GM12878 (cell line): ENCODE results near the gene DENND10. TPM values are rescaled to one million over a fixed set of nuclear protein-coding genes. Genes with fewer than 3 reads are reported as not detected.
A peak's percentile ranks its signal among the peaks of the same experiment; 100 is the strongest.

Source experiments
- ASH2L ChIP-seq: fragments of 300-600, 200-600 bp; sonication (generic); IDR thresholded peaks from 2 replicates; pipeline ENCODE4 v1.6.1; 2017; ENCODE audit warnings: low read depth, mild to moderate bottlenecking, borderline replicate concordance
- CHD1 ChIP-seq: IDR thresholded peaks from 2 replicates; pipeline ENCODE4 v1.6.1; 2012; ENCODE audit warnings: low read depth, low read length, improper control_type of control experiment
- ELK1 ChIP-seq: IDR thresholded peaks from 2 replicates; pipeline ENCODE4 v1.6.1; 2012; ENCODE audit warnings: low read depth, low read length, improper control_type of control experiment
- ESRRA ChIP-seq: IDR thresholded peaks from 2 replicates; pipeline ENCODE4 v1.6.1; 2012; ENCODE audit warnings: mild to moderate bottlenecking, low read length, improper control_type of control experiment
- FOXM1 ChIP-seq: IDR thresholded peaks from 2 replicates; pipeline ENCODE4 v1.6.1; 2012; ENCODE audit warnings: low read depth, mild to moderate bottlenecking, inconsistent platforms, low read length, moderate library complexity
- HCFC1 ChIP-seq: fragments of 150-350 bp; IDR thresholded peaks from 2 replicates; pipeline ENCODE4 v1.6.1; 2014; ENCODE audit warnings: low read length
- HDGF ChIP-seq: fragments of 450-650 bp; IDR thresholded peaks from 2 replicates; pipeline ENCODE4 v1.6.1; 2016; ENCODE audit warnings: antibody characterized with exemption
- HSF1 ChIP-seq: fragments of 150-350 bp; IDR thresholded peaks from 2 replicates; pipeline ENCODE4 v1.6.1; 2014; ENCODE audit warnings: mild to moderate bottlenecking, low read depth, low read length
- LARP7 ChIP-seq: fragments of 450-650 bp; IDR thresholded peaks from 2 replicates; pipeline ENCODE4 v1.6.1; 2017; ENCODE audit warnings: mild to moderate bottlenecking
- MYC ChIP-seq: IDR thresholded peaks from 2 replicates; pipeline ENCODE4 v1.6.1; 2011; ENCODE audit warnings: mild to moderate bottlenecking, low read length, moderate library complexity, inconsistent platforms; ENCODE audit not compliant: insufficient read depth, insufficient replicate concordance, insufficient read length, severe bottlenecking
- NFYA ChIP-seq: IDR thresholded peaks from 2 replicates; pipeline ENCODE4 v1.6.1; 2011; ENCODE audit warnings: low read depth, mild to moderate bottlenecking, low read length, improper control_type of control experiment, borderline replicate concordance
- NKRF ChIP-seq: fragments of 450-650 bp; conservative IDR thresholded peaks from 2 replicates; pipeline ENCODE4 v1.6.1; 2017; ENCODE audit warnings: mild to moderate bottlenecking, moderate library complexity
- PAX5 ChIP-seq: IDR thresholded peaks from 2 replicates; pipeline ENCODE4 v1.6.1; 2011; ENCODE audit warnings: low read depth, low read length, borderline replicate concordance
- PBX3 ChIP-seq: IDR thresholded peaks from 2 replicates; pipeline ENCODE4 v1.6.1; 2011; ENCODE audit warnings: mild to moderate bottlenecking, low read depth, low read length, moderate library complexity; ENCODE audit not compliant: insufficient replicate concordance
- SMARCA5 ChIP-seq: fragments of 450-650 bp; IDR thresholded peaks from 2 replicates; pipeline ENCODE4 v1.6.1; 2017; ENCODE audit warnings: mild to moderate bottlenecking
- SREBF2 ChIP-seq: IDR thresholded peaks from 2 replicates; pipeline ENCODE4 v1.6.1; 2012; ENCODE audit warnings: mild to moderate bottlenecking, low read length
- STAT3 ChIP-seq: IDR thresholded peaks from 2 replicates; pipeline ENCODE4 v1.6.1; 2011; ENCODE audit warnings: low read depth, low read length, improper control_type of control experiment
- SUPT20H ChIP-seq: IDR thresholded peaks from 2 replicates; pipeline ENCODE4 v1.6.1; 2011; ENCODE audit warnings: low read depth, mild to moderate bottlenecking, low read length, moderate library complexity, borderline replicate concordance; ENCODE audit not compliant: control insufficient read depth
- TCF12 ChIP-seq: IDR thresholded peaks from 2 replicates; pipeline ENCODE4 v1.6.1; 2011; ENCODE audit warnings: low read depth, mild to moderate bottlenecking, low read length
- ZBED1 ChIP-seq: IDR thresholded peaks from 2 replicates; pipeline ENCODE4 v1.6.1; 2016; ENCODE audit warnings: borderline replicate concordance
- polyA plus RNA-seq, 11 experiments: library from polyadenylated mRNA; depleted of rRNA in 4 of 11; unstranded in 6 of 11; stranded (reverse) in 5 of 11; fragments of >200 nt; fragmentation: Nextera tagmentation in 4 of 11; fragmentation: Illumina TruSeq in 1 of 11; extraction: Ambion mirVana in 4 of 11; extraction: Trizol in 1 of 11; gene quantifications; 1 replicate in 1 of 11; 2 replicates in 10 of 11; pipeline versions ENCODE4 v1.2.1 to v1.2.3, GENCODE V29; 2011 to 2016; ENCODE audit warnings: inconsistent platforms in 2 of 11, missing spikeins in 2 of 11, low read depth in 1 of 11
- total RNA-seq, 4 experiments: library from RNA; depleted of rRNA in 3 of 4; stranded (reverse); fragments of >200 nt in 3 of 4; fragmentation: Illumina TruSeq in 1 of 4; extraction: Trizol in 1 of 4; gene quantifications; 2 replicates each; pipeline versions ENCODE4 v1.2.1 to v1.2.3, GENCODE V29; 2013 to 2021

DENND10 gene
- total and polyA plus RNA-seq, 10 of the 15 experiments (the other 5 are each of a cell fraction or from before 2014, with no cell fraction given), result 21.5 to 39.8 (median 26.2) TPM

- TF ChIP-seq PBX3 (no peak), PAX5 (no peak), HCFC1 (0 out of 2 replicates have a peak, but pooled peaks have one; percentile 30), SMARCA5 (0 out of 2 replicates have a peak, but pooled peaks have one; percentile 43), HSF1 (no peak), ELK1 (no peak), SREBF2 (no peak), STAT3 (no peak), ZBED1 (no peak), NKRF (no peak; the same call in none of the 2 replicates), TCF12 (0 out of 2 replicates have a peak, but pooled peaks have one; percentile 11), LARP7 (peak; percentile 71), MYC (peak; percentile 99), NFYA (no peak), CHD1 (no peak), ASH2L (0 out of 2 replicates have a peak, but pooled peaks have one; percentile 78), FOXM1 (no peak), SUPT20H (no peak), HDGF (peak; percentile 68), ESRRA (peak; percentile 97)
These were observed 61.5 kb downstream of the DENND10 start, which contains the start of gene SFXN4 (continued) for GRCh38 chr10:119165171-119166117.
